ENCODE data around the gene CR2. TPM values are rescaled to one million over a fixed set of nuclear protein-coding genes. Genes with fewer than 3 reads are reported as not detected.

The CR2 gene
- total RNA-seq, 1 donor from 2014 or later: not detected

DNA sequence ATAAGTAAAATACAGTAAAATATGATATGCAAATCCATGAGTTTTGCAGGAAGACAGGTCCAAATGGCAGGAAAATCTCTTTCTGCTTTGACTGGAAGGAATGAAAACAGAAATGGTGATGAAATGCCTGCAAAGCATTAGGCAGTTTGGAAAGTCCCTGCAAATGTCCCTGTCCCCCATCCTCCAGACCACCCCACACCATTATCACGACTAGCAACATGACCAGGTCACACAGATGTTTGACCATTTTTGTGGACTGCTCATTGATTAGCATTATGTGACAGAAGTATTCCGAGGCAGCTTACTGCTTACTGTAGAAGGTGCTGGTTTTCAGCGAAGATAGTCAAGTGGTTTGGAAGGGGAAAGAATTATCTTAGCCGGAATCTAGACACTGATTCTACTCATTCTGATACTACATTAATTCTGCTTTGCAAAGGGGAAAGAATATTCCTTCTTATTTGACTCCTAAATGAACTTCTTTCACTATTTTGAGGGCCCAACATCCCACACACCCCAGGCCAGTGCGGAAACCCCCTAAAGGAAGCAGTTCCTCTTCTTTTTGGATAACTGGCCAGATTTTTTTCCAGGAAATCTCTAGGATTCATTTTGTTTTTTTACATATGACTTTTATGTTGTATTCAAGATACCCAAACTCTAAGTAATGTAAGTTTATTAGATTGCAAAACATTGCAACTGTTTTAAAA, 9.5 kb upstream of the CR2 start:
- intact Hi-C loops (cut with micrococcal nuclease): no loop called here

DNA sequence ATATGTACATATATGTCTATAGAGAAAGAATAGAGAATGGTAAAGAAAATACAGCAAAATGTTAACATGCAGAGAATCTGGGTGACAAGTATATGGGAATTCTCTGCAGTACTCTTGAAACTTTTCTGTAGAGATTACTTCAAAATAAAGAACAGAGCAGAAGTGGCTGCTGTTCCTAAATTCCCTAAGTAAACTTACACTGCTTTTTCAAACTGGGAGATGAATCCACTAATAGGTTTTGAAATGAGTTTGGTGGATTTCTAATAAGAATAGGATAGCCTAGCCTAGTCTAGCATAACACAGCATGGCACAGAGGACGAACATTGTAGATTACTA, 450 bp upstream of the CR2 start:
- intact Hi-C loops (cut with micrococcal nuclease): loop anchor here (5.0 kb wide), 1 partner anchor 44 kb away; the partner anchor contains the start of gene CR1

DNA sequence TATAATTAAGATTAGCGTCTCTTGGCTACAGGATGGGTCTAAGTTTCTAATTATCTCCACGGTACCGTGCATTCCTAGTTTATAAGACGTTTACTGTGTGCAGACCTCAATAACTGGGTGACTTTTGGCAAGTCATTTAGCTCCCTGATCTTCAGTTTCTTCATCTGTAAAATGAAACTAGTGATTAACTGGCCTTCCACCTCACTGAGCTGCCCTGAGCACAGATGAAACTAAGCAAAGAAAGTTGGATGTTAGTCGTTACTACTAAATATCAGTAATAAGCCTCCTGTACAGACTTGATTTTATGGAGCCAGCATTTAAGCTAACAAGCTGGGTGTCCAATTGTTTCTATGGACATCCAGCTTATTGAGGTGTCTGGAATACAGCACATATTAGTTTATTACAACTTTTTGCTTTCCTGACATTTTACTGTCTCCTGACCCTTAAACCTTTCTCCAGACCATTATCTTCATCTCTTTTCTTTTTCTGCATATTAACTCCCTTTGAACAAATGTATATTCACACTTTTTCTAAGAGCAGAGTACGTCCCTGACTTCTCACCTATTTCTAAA, 1.1 kb downstream of the CR2 start:
- intact Hi-C loops (cut with micrococcal nuclease): no loop called here

DNA sequence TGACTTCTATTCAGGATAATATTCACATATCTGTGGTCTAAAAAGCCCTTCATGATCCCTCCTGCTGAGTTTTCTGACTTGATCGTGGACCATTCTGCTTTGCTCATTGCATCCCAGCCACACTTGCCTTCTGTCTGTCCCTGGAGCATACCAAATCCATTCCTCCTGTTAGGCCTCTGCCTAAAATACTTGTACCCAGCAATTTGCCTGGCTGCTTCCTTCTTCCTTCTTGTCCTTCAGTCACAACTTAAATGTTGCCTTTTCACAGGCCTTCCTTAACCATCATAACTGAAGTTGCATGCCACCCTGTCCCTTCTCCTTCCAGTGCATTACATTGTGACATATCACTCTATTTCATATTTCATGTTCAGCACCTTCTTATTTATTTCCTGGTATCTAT, 4.3 kb downstream of the CR2 start:
- intact Hi-C loops (cut with micrococcal nuclease): no loop called here

DNA sequence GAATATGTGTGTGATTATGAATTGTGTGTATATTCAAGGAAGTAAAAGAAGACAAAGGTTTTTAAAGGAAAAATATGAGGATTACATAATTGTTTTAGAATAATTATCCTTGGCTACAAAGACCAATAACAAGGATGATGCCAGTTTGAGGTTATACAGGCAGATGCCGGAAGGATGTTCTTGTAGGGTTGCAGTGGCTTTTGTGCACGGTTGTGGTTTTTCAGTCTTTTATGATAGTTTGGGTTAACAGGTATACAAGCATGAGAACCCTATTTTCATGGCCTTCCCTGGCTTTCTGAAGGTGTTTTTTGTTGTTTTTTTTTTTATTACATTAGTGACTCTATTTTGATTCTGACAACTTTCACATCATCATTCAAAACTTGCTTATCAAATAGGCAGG, 4.9 kb downstream of the CR2 start:
- intact Hi-C loops (cut with micrococcal nuclease): no loop called here

DNA sequence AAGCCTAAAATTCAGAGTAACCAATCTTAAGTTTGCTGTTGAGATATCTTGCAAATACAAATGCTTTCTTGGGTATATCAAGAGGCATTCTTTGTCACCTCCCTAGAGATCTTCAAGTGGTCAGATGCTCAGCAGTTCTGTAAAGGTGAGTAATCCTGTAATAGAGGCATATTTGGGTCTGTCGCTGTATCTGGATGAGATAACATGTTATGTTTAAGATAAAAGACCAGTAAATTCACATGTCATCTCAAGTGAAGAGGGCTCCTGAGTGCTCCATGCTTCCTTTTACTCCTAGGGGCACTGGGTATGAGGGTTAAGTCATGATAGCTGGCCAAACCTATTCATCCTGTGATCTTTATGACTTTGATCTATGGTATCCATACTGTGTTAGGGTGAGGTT, 7.5 kb downstream of the CR2 start:
- intact Hi-C loops (cut with micrococcal nuclease): no loop called here

DNA sequence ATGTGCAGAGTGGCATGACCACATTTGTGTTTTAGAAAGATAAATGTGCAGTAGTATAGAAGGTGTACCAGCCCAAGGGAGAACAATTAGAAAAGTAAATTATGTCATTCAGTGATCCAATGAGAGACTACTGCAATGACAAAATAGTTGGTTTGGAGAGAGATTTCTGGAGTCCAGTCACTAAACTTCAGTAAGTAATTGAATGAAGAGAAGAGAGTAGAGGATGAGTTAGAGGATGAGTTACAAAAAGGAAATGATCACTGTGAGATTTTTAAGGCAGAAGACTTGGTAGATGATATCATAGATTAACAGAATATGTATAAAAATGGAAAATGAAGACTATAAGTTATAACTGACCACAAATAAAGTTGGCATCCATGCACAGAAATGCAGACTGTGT, 8.4 kb downstream of the CR2 start:
- intact Hi-C loops (cut with micrococcal nuclease): no loop called here

DNA sequence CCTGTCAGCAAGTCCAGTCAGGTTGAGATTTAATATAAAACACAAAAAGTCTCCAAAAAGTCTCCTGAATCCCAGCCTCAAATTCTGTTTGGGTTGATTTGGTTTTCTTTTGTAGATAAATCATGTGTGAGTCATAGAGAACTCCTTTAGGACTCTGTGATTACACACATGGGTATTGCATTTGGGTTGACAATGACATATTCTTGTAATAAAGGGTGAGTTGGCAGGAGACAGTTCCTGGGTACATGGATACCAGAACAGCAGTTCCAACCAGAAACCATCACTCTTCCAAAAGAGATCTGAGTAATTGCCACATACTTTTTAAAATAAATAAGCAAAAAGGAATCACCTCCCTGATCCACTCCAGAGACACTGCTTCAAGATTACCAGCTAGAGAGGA, 8.9 kb downstream of the CR2 start:
- intact Hi-C loops (cut with micrococcal nuclease): no loop called here

DNA sequence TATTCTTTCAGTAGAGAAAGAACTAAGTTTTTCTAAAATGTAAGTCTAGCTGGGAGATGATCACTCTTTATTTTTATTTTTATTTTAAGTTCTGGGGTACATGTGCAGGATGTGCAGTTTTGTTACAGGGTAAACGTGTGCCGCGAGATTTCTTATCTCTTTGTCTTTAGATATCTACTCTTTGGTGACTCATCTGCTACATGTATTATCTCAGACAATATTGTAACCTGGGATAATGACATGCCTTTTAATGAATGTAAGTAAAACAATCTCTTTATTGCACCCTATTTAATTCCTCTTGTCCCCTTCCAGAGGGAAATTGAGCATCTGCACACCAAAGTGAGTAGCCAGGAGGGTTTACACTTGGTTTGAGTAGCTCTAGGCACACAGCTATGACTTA, 9.4 kb downstream of the CR2 start:
- intact Hi-C loops (cut with micrococcal nuclease): no loop called here

DNA sequence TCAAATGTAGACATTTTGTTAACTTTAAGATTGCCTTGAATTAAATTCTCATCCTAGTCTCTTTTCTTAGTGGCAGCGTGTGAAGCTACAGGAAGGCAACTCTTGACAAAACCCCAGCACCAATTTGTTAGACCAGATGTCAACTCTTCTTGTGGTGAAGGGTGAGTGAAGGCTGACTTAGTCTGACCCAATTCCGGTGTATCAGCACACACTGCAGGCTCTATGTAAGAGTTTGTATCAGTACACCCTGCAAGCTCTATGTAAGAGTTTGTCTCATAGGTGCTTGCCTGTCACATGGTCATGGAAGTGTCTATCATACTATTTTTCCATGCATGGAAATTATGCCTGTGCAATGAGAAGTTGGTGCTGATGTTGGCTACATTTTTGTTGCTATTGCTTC, 16.8 kb downstream of the CR2 start:
- intact Hi-C loops (cut with micrococcal nuclease): no loop called here

DNA sequence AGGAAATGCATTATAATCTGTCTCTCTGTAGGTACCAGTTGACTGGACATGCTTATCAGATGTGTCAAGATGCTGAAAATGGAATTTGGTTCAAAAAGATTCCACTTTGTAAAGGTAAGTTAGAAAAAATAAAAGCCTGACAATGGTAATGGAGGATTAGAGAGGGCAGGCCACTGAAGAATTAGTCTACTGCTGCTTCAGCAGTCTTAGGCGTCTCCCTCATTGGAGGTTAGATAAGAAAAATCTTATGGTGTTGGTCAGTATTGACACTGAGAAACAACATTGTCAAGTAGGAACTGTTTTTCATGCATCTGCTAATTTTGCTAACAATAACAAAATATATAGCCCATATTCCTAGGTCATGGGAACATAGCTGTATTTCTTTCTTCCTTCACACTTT, 20.1 kb downstream of the CR2 start:
- intact Hi-C loops (cut with micrococcal nuclease): no loop called here

DNA sequence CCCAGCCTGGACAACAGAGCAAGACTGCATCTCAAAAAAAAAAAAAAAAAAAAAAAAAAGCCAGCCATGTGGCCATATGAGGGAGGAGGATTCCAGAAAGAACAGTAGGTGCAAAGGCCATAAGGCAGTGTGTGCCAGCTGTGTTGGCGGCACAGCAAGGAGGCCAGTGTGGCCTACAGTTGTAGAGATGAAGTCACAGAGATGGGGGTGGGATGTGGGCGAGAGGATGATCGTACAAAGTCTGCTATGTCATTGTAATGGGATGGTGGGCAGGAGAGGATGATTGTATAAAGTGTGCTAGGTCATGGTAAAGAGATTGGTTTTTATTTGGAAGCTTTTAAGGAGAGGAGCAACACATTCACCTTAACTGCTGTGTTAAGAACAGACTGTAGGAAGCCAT, 32.1 kb downstream of the CR2 start:
- intact Hi-C loops (cut with micrococcal nuclease): no loop called here

DNA sequence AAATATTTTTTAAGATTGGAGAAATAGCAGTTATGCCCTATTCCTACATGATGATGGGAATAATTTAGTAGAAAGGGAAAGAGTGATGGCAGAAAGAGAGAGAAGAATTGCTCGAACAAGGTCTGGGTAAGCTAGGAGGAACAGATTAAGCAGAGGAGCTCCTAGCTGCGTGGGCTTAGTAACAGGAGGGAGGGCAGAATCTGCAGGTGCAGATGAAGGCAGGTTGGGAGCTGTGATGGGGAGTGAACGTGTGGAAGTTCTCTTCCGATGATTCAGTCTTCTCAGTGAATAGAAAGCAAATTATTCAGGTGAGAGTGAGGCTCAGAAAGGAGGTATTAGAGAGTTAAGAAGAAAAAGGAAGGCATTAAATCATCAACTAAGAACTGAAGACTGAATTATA, 33.5 kb downstream of the CR2 start:
- intact Hi-C loops (cut with micrococcal nuclease): no loop called here

DNA sequence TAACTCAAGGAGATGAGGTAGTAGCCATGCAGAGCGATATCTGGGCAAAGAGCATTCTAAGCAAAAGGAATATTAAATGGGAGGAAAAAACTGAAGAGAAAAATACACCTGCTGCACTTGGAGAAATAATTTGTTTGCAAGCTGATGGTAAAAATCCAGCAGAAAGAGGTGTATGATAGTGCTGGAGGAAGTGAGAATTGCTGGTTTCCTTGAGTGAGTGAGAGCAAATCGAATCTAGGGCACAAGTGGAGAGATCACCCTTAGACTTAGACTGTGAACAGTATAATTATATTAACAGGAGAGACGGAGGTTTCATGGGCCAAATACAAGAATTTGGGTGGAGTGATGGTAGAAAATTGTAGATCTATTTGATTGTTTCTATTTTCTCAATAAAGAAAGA, 39.1 kb downstream of the CR2 start:
- intact Hi-C loops (cut with micrococcal nuclease): no loop called here

DNA sequence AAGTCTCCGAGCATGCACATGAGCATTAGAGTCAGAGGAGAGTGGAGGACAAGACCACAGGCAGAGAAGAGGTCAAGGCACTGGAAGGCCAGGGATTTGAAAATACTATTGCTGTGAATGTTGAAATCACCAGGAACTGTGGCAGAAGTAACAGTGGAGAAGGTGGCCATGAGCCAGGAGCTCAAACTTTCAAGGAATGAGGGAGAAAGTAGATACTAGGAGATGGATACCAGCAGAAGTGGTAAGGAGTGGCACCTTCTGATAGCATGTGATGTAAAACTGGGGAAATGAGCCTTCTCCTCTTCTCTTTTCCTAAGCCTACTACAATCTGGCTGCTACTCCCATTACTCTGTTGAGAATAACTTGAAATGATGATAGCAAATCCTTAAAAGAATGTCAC, 40.0 kb downstream of the CR2 start:
- intact Hi-C loops (cut with micrococcal nuclease): no loop called here

DNA sequence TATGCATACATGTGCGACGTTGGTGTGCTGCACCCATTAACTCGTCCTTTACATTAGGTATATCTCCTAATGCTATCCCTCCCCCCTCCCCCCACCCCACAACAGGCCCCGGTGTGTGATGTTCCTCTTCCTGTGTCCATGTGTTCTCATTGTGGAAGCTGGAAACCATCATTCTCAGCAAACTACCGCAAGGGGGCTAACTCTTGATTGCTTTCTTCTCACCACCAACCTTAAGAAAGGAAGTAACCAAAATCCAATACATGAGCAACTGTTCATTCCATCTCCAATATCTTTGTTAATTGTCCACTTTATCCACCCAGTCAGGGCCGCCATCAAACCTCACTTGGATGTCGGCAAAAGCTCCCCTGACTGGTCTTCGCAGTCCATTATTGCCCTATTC, 41.2 kb downstream of the CR2 start:
- intact Hi-C loops (cut with micrococcal nuclease): loop anchor here (5.0 kb wide), 5 partner anchors 43 to 763 kb away; partner anchors contain the start of gene CR2

DNA sequence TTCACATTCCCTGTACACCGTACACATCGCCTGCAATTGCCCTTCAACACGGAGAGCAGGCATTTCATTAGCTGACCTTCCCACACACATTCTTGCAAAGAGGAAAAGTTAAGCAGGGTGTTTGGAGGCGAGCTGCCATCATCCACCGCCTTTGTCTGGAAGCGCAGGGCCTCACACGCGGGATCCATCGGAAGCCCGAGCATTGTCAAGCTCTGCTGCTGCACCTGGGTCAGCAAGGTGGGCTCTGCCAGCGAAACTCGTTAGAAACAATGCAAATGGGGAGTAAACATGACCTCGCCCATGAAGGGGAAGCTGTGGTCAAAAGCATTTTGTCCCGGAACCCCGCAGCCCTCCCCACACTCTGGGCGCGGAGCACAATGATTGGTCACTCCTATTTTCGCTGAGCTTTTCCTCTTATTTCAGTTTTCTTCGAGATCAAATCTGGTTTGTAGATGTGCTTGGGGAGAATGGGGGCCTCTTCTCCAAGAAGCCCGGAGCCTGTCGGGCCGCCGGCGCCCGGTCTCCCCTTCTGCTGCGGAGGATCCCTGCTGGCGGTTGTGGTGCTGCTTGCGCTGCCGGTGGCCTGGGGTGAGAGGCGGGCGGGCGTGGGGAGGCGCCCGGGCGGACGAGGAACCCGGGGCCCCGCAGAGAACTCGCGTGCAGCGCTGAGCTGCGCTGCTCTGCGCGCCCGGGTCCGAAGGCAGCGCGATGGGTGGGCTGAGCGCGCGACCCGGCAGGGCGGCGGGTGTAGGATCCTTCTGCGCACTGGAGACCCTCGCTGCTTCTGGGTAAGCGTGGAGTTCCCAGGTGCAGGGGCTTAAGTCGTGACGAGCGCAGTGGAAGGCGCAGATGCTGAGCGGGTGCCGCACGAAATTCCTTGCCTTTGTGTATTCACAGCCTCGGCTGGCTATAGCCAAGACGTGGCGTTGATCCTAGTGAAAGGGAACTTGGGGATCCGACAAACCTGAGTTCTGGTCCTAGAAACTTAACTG, 42.0 kb downstream of the CR2 start, which contains the start of gene CR1:
TSS of gene CR1 (plus strand) at position 357 of the 992 bp plus-strand sequence. CDS start at position 468, 111 bp downstream.
- intact Hi-C loops (cut with micrococcal nuclease): loop anchor here (5.0 kb wide), 5 partner anchors 44 to 764 kb away; partner anchors contain the start of gene CR2

DNA sequence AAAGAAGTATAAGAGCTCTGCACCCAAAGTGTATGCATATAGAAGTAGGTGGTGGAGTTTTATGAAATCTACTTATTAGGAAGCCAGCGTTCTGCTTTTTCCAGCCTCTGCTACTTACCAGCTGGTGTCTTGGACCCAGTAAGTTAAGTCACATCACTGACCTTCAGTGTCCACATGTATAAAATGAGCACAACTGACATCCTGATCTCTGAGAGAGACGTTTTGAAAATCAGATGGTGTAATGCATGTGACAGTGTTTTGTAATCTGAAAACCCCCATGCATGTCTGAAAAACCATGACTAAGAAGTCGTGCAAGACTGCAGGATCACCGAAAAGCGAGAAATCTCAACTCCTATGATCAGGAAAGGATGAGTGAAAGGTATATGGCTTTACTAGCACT, 43.8 kb downstream of the CR2 start:
- intact Hi-C loops (cut with micrococcal nuclease): loop anchor here (2.0 to 5.0 kb wide), 6 partner anchors 46 to 766 kb away; partner anchors contain the start of gene CR2

DNA sequence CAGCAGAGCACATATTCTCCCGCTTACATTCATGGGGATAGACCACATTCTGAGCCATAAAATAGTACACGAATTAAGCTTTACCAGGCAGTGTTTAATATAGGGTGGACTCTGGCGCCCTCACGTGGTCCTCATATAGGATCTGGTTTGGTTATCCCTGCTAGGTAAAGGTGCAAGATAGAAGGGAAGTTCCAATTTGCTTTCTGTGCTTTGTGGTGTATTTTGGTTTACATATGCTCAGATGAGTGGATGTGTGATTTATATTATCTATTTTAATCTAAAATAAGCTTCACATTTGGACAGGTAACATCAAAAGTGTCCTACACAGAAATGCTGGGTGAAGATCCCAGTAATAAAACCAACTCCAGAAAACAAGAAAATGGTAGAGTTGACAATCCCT, 45.4 kb downstream of the CR2 start:
- intact Hi-C loops (cut with micrococcal nuclease): loop anchor here (1.0 to 5.0 kb wide), 14 partner anchors 47 to 865 kb away; partner anchors contain the start of genes CD55, CR2 and IL20

DNA sequence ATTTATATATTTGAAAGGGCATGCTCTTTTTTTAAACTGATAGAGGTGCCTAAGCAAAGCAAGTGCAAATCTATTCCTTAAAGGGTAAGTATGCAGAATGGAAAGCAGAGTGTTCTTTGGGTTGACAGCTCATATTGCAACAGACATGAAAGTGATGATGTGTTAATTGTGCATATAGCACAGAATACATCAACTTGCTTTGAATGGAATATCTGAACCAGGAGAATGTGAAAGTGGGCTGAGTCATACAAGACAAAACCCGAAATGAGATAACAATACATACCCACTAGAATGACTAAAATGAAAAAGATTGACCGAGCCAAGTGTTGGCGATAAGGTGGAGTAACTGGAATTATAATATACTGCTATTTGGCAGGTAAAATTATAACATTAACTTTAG, 46.2 kb downstream of the CR2 start:
- intact Hi-C loops (cut with micrococcal nuclease): no loop called here

DNA sequence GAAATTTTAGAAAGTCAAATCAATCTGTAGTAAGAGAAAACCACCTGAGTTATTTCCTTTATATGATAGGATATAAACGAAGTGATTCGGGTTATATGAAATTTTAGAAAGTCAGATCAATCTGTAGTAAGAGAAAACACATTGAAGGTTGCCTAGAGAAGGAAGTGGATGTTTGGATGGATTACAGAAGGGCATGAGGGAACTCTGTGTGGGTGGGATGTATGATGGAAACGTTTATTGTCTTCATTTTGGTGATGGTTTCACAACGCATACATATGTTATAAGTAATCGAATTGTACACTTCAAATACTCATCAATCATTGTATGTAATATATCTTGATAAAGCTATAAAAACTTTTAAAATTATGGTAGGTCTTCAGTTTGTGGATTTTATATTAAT, 46.9 kb downstream of the CR2 start:
- intact Hi-C loops (cut with micrococcal nuclease): no loop called here

DNA sequence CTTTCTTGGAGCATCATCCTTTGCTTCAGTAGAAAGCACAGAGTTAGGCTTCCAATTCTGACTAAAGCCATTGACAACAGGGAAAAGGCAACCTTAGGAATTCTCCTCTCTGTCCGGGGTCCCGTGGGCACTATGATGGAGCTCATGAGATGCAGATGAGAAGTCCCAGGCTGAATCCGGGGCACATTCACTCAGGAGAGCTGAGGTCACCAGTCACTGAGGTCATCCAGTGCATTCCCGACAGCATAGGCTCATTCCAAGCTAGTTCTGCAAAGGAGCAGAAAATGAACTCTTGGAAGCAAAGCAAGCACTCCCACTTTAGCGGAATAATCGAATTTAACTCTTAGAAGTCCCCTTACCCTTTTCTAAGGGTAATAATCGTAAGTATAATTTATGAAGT, 48.6 kb downstream of the CR2 start:
- intact Hi-C loops (cut with micrococcal nuclease): no loop called here

All from T-helper 1 cell treated with Interleukin-12 subunit alpha and Interleukin-12 subunit beta and Interleukin-4 antibody, amounts not matched to agents 30 ng/mL and 1 ng/mL, for 36 hours (primary cell).